ENCODE measurements around the gene PRKCE.

The PRKCE gene

DNA sequence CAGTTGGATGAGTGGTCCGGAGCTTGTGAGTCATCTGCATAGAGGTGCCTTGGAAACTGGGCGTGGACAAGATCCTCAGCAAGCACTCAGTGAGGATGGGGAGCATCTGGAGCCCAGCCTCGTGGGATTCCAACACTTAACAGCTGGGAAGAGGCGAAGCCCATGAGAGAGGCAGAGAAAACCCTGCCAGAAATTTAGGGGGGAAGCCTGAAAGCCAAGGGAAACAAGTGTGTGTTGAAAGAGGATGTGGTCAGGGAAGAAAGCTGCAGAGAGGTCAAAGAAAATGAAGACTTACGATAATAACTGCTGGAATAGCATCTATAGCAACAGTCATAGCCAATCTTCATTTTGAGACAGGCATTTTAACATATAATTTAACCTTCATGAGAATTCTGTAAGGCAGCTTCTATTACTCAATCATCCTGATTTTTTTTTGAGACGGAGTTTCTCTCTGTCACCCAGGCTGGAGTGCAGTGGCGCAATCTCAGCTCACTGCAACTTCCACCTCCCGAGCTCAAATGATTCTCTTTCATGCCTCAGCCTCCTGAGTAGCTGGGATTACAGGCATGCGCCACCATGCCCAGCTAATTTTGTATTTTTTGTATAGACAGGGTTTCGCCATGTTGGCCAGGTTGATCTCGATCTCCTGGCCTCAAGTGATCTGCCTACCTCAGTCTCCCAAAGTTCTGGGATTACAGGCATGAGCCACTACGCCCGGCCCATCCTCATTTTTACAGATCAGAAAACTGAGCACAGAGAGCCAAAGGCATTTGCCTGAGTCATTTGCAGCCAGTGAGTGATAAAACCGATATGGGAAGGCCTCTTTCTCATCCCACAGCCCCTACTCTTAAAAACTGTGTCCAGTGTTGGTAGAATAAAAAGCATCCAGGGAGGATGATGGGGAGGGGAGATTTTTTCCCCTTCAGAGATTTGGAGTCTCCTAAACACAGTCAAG lies 431.3 kb downstream of the PRKCE start:
- DNase-seq (ENCODE audit: low read depth) = no peak

- DNase-seq (ENCODE audit: low read depth) = no peak
Measured at GRCh38 chr2:46086578-46087070, 435.1 kb downstream of the PRKCE start.

DNA sequence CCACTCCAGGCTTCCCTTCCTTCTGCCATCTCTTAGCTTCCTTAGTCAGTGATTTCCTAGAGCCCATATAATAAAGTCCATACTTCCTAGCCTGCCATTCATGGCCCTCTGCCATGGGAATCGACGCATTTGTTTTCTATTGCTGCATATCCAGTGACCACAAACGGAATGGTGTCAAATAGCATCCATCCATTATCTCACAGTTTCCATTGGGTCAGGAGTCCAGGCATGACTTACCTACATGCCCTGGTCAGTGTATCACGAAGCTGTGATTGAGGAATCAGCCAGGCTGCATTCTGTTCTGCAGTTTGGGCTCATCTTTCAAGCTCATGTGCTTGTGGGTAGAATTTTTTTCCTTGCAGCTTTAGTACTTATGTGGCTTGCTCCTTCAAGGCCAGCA lies 436.0 kb downstream of the PRKCE start:
- DNase-seq (ENCODE audit: low read depth) = no peak

DNA sequence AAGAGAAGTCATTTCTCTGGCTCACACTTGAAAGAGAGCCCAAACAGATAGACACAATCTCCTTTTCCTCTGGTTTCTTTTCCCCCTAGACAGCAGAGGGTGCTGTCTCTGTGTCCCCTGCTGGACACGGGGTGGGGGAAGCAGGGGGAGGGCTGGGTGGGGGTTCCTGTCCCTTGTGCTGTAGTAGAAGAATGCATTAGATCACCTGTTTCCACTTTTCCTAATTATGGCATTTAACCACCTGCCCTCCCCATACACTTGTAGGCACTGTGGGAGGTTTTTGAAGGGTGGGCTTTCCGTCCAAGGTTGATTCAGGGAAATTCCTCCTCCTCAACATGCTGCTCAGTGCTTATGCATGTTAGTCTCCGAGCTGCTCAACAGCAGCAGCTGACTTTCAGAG lies 439.5 kb downstream of the PRKCE start:
- no peak for DNase-seq (ENCODE audit: low read depth)

- DNase-seq (ENCODE audit: low read depth) = no peak
Measured at GRCh38 chr2:46091961-46092667, 440.6 kb downstream of the PRKCE start.

GRCh38 chr2:46094689-46095088 lies 443.2 kb downstream of the PRKCE start:
- DNase-seq (ENCODE audit: low read depth) = no peak

DNA sequence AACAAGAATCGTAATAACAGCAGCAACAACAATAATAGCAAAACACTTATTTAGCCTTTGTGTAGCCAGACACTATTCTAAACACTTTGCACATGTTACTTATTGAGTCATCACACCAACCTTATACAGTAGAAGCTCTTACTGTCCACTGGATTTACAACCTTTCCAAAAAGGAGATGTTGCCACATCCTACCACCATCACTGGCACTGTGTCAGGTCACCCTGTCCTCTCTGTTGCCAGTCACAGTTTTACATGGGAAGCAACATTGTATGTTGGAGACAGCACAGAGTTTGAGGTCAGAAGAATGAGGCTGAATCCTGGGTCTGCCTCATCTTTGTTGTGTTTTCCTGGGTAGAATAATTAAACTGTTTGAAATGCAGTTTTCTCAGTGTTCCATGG lies 444.4 kb downstream of the PRKCE start:
- DNase-seq (ENCODE audit: low read depth) = no peak

DNA sequence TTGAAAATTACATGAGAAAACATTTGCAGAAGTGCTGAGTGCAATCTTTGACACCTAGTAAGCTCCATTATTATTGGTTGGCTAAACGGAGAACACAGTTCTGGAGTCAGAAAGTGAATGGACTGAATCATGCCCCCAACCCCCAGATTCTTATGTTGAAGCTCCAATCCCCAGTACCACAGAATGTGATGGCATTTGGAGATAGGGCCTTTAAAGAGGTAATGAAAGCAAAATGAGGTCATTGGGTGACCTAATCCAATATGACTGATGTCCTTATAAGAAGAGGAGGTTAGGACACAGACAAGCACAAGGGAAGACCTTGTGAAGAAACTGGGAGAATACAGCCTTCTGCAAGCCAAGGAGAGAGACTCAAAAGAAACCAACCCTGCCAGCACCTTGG lies 444.8 kb downstream of the PRKCE start:
- DNase-seq (ENCODE audit: low read depth) = no peak

DNA sequence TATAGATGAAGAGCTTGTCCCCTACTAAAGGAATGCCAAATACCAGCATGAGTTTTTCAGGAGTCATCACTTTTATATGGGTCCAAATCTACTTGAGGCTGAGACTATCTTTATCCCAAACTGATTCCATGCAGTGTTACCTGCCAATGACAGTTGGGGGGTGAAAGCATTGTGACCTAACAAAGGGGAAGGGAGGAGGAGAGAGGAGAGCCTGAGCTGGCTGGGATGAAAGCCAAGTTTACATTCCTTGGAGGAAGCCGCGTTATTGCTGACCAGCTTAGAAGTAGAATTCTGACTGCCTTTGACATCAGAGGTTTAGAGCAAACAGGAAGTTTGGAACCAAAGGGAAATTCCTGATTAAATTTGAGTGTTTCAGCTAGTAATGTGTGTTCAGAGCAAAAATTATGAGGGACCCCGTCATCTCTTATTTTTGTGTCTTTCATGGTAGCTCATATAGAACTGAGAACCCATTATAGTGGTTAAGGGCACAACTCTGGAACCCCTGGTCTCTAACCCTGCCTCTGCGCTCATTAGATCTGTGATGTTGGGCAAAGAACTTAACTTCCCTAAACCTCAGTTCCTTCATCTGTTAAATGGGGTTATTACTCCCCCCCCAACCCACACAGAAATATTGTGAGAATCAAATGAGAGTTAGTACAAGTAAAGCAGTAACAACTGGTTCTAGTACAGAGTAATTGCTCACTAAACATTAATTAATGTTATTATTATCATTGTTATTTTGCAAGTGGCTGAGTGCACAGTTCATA lies 446.4 kb downstream of the PRKCE start:
- no peak for DNase-seq (ENCODE audit: low read depth)

GRCh38 chr2:46098621-46099062 lies 447.2 kb downstream of the PRKCE start:
- DNase-seq (ENCODE audit: low read depth) = no peak

DNA sequence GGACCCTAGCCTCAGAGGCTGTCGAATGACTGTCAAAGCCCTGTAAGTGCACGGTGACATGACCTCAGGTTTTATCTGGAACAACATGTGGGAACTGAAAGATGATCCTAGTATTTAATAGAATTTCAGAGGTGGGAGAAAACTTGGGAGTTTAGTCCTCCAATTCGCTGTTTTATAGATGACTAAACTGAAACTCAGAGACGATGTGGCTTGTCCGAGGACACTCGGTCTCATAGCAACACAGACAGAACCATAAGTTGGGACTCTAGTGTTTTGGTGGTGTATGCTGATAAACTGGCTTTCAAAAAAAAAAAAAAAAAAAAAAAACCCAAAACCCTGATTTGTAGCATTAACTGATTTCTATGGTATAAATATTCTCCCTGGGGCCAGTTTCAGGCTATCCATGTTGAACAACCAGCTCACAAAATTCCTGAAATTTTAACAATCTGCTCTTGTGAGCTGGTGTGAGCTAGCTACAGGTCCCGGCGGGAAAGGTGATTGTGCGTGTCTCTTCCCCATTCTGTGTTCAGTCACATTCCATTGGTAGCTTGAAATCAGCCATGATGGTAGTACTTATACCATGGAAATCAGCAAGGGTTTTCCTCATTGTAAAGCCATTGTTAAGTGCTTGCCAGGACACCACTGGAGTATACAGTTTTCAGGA lies 450.2 kb downstream of the PRKCE start:
- no peak for DNase-seq (ENCODE audit: low read depth)

DNA sequence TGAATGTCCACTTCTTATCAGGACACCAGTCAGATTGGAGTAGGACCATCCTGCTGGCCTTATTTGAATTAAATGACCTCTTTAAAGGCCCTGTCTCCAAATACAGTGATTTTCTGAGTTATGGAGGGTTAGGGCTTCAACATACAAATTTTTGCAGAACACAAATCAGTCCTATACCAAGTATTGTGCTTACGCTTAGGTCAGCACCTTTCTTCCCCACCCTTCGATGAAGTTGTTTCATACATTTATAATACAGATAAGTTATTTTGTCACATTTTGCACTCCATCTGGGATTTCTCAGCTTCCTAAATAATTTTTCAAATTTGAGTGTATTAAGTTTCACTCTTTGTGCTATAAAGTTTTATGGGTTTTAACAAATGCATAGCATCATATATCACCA lies 455.2 kb downstream of the PRKCE start:
- DNase-seq (ENCODE audit: low read depth) = no peak

GRCh38 chr2:46114996-46115395 lies 463.5 kb downstream of the PRKCE start:
- DNase-seq (ENCODE audit: low read depth) = no peak

- DNase-seq (ENCODE audit: low read depth) = no peak
Measured at GRCh38 chr2:46116150-46116549, 464.7 kb downstream of the PRKCE start.

- no peak for DNase-seq (ENCODE audit: low read depth)
Measured at GRCh38 chr2:46116553-46116991, 465.1 kb downstream of the PRKCE start.

DNA sequence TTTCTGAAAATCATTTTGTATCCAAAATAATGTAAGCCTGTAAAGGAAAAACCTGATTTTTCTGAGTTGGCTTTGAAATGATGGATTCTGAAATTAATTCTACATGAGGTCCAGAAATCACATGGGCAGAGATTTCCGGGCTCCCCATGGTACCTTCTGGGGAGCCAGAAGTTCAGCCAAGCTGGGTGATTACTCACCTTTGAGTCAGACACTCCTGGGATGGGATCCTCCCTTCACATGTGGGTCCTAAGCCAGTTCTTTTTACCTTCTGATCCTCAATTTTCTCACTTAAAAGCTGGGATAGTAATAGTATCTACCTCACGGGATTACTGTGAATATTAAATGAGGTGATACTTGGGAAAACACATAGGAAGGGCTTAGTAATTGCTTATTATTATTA lies 465.9 kb downstream of the PRKCE start:
- no peak for DNase-seq (ENCODE audit: low read depth)

- DNase-seq (ENCODE audit: low read depth) = no peak
Measured at GRCh38 chr2:46117994-46118393, 466.5 kb downstream of the PRKCE start.

DNA sequence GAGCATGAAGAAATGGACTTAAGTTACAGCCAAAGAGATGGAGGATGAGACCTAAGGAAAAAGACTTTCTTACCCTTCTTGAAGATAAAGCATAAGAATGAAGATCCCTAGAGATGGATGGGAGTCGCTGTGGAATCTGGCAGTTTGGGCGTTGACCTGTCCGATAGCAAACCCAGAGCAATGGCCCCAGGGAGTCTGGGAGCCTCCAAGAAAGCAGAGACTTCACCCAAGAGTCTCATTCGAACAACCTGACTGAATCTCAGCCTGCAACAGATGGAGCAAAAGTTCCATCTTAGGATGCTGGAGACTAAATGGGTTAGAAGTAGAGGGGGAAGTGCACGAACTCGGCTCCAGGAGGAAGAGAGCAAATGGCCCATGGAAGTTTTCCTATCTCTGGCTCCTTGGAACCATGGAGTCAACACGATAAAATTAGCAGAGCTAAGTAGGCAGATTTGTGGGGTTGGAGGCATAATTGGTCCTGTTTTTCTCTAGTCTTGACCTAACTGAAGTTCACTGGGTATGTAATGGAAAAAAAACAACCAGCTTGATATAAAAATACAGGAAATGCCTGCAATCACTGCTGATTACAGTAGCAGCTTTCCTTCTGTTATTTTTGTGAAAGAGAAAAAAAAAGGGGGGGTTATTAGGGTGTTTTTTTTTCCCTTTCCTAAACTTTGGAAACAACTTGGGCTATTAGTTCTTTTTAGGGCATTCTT lies 467.3 kb downstream of the PRKCE start:
- no peak for DNase-seq (ENCODE audit: low read depth)

- no peak for DNase-seq (ENCODE audit: low read depth)
Measured at GRCh38 chr2:46119453-46119852, 468.0 kb downstream of the PRKCE start.

GRCh38 chr2:46120792-46121555 lies 469.5 kb downstream of the PRKCE start:
- DNase-seq (ENCODE audit: low read depth) = no peak

Data from stimulated activated CD8-positive, alpha-beta memory T cell treated with anti-CD3 and anti-CD28 coated beads, Interleukin-15, amount 100 ng/mL, for 1 hour (primary cell).